ENCODE measurements around the gene CDH3.

DNA sequence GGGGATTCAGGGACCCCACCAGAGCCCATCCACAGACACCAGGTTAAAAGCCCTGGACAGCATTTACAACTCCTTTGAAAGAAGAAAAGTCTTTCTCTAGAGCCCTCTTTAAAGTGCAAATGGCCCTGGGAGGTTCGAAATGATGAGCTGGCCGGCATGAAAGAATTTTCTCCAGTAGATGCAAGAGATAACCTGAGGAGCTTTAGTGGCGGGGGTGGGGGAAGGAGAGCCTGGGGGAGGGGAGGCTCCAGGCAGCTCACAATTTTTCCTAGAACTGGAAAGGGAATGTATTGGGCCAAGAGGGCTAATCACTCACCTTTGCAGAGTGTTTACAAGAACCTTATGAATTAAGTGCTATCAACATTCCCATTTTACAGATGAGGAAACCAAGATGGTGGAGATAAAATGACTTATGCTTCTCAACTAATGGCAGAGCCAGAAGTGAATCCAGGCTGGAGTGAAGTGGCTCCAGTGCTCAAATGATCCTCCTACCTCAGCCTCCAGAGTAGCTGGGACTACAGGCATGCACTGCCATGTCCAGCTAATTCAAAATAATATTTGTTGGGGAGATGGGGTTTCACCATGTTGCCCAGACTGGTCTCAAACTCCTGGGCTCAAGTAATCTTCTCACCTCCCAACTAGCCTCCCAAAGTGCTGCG lies 87.8 kb downstream of the CDH3 start:
- TF ChIP-seq POLR2A (IDR thresholded peaks at IDR 0.05; ENCODE audit: low read length) = no peak
- TF ChIP-seq GATA1 (IDR thresholded peaks at IDR 0.05; ENCODE audit: low read depth, low read length) = no peak
